ENCODE data around the gene PRTFDC1. TPM values are rescaled to one million over a fixed set of nuclear protein-coding genes. Genes with fewer than 3 reads are reported as not detected.

The PRTFDC1 gene
- total RNA-seq, 2 donors from 2014 or later: 0.80 to 2.0 TPM

DNA sequence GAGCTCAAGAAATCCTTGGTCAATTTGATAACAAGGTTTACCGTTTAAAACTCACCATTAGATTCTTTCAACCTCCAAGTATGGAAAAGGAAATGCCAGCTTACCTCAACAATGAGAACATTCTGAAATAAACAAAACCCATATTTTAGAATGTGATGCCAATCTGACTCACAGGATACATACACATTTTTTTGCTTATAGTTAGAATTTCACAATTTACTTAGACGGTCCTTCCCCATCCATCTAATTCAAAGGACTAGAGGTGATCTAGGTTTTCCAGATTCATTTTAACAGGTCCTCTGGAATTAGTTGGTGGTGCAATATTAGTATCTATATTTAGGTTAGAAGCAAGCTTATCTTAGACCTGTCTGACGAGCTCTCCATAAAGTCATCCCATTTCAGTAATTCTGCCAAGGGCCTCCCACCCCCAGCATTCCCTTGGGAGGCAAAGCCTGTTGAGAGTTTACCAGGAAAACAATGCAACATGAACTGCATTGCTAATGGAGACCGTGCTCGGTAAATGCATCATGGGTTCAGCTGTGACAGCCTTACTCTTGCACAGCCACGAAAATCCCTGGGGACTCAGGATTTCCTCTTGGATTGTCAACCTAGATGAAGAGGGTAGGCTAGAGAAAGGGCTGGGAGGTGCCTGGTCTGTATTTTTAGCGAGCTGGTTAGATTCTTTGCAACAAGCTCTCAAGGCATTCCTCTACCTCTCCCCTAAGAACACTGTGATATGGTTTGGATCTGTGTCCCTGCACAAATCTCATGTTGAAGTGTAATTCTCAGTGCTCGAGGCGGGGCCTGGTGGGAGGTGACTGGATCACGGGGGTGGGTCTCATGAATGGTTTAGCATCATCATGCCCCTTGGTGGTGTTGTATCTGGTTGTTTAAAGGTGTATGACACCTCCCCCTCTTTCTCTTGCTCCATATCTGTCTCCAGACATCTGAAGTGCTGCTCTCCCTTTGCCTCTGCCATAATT is 93.8 kb downstream of the PRTFDC1 start:
- DNase-seq (ENCODE audit: low spot score): no peak
- Histone ChIP-seq H3K36me3 (no peaks in the 10 kb centered on the region), H3K4me1 (replicated peaks) (no peaks in the 10 kb centered on the region), H3K9me3 (no peaks in the 10 kb centered on the region), H3K27ac (no peak overlapping the region), H3K4me3 (no peak overlapping the region), H3K27me3 (replicated peaks; ENCODE audit: insufficient read depth) (no peaks in the 10 kb centered on the region)
- no peak for TF ChIP-seq POLR2AphosphoS5 (IDR thresholded peaks at IDR 0.05)
- TF ChIP-seq, protein P1, sequence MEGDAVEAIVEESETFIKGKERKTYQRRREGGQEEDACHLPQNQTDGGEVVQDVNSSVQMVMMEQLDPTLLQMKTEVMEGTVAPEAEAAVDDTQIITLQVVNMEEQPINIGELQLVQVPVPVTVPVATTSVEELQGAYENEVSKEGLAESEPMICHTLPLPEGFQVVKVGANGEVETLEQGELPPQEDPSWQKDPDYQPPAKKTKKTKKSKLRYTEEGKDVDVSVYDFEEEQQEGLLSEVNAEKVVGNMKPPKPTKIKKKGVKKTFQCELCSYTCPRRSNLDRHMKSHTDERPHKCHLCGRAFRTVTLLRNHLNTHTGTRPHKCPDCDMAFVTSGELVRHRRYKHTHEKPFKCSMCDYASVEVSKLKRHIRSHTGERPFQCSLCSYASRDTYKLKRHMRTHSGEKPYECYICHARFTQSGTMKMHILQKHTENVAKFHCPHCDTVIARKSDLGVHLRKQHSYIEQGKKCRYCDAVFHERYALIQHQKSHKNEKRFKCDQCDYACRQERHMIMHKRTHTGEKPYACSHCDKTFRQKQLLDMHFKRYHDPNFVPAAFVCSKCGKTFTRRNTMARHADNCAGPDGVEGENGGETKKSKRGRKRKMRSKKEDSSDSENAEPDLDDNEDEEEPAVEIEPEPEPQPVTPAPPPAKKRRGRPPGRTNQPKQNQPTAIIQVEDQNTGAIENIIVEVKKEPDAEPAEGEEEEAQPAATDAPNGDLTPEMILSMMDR (IDR thresholded peaks at IDR 0.05): no peak
- no peak for TF ChIP-seq POLR2A (IDR thresholded peaks at IDR 0.05)
- intact Hi-C loops (cut with DNase I): no loop called here
- WGBS: 76% methylated on average over 10 of the region's 10 CpGs

DNA sequence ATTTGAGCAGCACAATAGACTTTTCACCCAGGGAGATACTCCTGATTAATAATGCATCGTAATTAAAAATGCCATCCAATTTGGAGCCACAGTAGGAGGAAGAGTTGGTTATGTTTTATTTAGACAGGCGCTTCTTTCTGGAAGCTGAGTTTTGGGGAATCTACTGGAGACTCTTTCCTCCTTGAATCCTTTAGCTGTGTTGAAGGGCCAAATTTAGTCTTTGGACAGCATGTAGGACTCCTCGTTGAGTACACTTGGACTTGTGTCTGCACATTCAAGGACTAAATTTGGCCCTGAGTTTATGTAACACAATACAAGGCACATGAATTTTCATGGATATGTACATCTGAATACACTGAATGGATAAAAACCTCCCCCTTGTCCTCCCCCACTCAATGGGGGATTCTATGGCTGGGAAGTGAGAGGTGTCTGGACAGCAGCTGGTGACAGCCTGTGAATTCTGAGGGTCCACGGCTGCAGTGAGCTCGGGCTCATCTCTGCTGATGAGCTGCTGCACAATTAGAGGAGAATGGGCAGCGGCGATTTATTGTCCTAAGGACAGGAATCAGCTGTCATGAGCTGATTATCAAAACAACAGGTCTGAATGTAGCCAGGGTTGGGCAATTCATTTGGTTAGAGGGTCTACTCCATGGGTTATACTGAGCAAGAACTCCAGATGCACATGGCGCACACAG is 95.2 kb downstream of the PRTFDC1 start:
- no peak for DNase-seq (ENCODE audit: low spot score)
- H3K27me3 ChIP-seq (replicated peaks; ENCODE audit: insufficient read depth): no peaks in the 10 kb centered on the region
- 90% methylated on average over 8 of the region's 8 CpGs for WGBS
- H3K4me1 ChIP-seq (replicated peaks): no peaks in the 10 kb centered on the region
- H3K9me3 ChIP-seq: no peaks in the 10 kb centered on the region
- no peak overlapping the region for H3K4me3 ChIP-seq
- H3K27ac ChIP-seq: no peak overlapping the region
- H3K36me3 ChIP-seq: no peaks in the 10 kb centered on the region
- intact Hi-C loops (cut with DNase I): no loop called here
- TF ChIP-seq, protein P1 (IDR thresholded peaks at IDR 0.05): no peak
- no peak for TF ChIP-seq POLR2A (IDR thresholded peaks at IDR 0.05)
- TF ChIP-seq POLR2AphosphoS5 (IDR thresholded peaks at IDR 0.05): no peak

DNA sequence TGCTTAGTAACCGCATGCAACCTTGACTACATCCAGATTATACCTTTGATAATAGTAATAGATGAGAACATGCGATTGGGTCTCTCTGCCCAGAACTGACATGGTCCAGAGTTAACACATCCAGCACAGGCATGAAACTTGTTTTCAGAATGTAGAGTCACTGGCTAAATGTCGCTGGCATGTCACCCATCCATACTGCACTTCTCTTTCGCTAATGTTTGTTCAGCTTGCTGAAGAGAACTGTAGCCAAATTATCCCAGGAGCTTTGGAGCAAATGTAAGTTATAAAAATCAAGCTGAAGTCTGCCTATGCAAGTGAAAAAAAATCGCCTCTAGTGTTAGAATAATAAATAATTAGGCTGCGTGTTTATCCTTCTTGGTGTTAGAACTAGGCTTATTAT is 98.2 kb downstream of the PRTFDC1 start:
- intact Hi-C loops (cut with DNase I): no loop called here
- no peaks in the 10 kb centered on the region for H3K36me3 ChIP-seq
- no peaks in the 10 kb centered on the region for H3K4me1 ChIP-seq (replicated peaks)
- no peak for DNase-seq (ENCODE audit: low spot score)
- H3K9me3 ChIP-seq: no peaks in the 10 kb centered on the region
- WGBS: 55% methylated on average over 6 of the region's 6 CpGs
- H3K27ac ChIP-seq: no peak overlapping the region
- no peak overlapping the region for H3K4me3 ChIP-seq
- TF ChIP-seq, protein P1 (IDR thresholded peaks at IDR 0.05): no peak
- TF ChIP-seq POLR2AphosphoS5 (IDR thresholded peaks at IDR 0.05) (no peak), POLR2A (IDR thresholded peaks at IDR 0.05) (no peak)
- no peaks in the 10 kb centered on the region for H3K27me3 ChIP-seq (replicated peaks; ENCODE audit: insufficient read depth)

DNA sequence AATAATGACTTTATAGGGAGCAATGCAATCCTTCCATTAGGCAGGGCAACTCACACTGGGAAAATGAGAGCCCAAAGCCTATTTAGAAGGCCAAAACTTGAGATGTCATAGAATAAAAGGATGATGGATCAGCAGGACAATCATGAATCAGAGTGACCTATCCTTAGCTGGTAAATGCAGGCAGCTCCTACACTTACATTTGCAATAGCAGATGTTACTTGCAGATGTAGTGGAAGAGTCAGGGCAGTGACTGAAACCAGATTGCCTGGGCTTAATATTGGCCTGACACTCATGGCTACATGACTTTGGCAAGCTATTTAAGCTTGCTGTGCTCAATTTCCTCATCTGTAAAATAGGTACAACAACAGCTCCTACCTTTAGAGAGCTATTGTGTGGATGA is 98.7 kb downstream of the PRTFDC1 start:
- DNase-seq (ENCODE audit: low spot score): no peak
- H3K9me3 ChIP-seq: no peaks in the 10 kb centered on the region
- H3K36me3 ChIP-seq: no peaks in the 10 kb centered on the region
- TF ChIP-seq, protein P1 (IDR thresholded peaks at IDR 0.05): no peak
- no peak for TF ChIP-seq POLR2A (IDR thresholded peaks at IDR 0.05)
- H3K27me3 ChIP-seq (replicated peaks; ENCODE audit: insufficient read depth): no peaks in the 10 kb centered on the region
- intact Hi-C loops (cut with DNase I): no loop called here
- no peaks in the 10 kb centered on the region for H3K4me1 ChIP-seq (replicated peaks)
- no peak overlapping the region for H3K27ac ChIP-seq
- H3K4me3 ChIP-seq: no peak overlapping the region
